ENCODE data around the gene TNFRSF8.

TNFRSF8 gene

DNA sequence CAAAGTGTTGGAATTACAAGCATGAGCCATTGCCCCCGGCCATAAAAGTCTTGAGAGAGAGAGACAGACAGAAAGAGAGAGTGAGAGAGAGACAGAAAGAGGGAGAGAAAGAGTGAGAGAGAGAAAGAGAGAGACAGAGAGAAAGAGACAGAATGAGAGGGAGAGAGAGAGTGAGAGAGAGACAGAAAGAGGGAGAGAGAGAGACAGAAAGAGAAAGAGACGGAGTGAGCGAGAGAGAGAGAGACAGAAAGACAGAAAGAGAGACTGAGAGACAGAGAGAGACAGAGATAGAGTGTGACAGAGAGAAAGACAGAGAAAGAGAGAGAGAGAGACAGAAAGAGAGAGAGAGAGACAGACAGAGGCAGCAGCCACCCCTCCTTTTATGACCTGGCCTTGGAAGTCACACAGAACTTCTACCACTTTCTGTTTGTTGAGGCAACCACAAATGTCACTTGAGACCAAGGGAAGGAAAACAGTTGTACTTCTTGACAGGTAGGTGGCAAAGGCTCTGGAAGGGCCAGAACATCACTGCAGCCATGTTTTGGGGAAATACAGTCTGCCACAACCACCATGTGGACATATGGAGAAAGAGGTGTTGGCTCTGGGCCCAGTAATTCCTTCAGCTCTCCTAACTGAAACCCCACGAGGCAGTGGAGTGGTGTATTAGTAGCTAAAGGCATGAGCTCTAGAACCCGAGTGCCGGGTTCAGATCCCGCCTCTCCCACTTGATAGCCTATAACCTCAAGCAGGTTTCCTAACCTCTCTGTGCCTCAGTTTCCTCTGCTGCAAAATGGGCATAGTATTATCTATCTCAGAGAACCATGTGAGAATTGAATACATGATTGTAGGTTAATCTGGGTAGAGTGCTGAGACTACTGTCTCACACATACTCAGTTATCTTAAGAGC lies 50.6 kb downstream of the TNFRSF8 start:
- FAIRE-seq (no peak), DNase-seq (ENCODE audit: insufficient read length, low spot score) (no peak)
- TF ChIP-seq POLR2A (IDR thresholded peaks at IDR 0.05; ENCODE audit: low read depth, low read length), result no peak

DNA sequence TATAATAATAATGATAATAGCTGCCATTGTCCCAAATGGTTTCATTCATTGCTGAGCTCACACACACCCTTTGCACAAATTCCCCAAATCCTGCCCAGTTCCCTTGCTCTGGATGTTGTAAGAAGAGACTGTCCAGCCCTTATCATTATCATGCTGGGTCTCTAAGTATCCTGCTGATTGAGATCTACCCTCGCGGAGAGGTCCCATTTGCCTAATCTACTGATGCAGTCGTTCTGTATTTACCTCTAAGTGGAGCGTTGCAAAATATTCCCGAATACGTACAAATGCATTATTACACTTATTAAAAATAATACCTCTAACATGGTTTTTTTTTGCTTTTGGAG lies 51.2 kb downstream of the TNFRSF8 start:
- TF ChIP-seq POLR2A (IDR thresholded peaks at IDR 0.05; ENCODE audit: low read depth, low read length), result no peak
- FAIRE-seq (no peak), DNase-seq (ENCODE audit: insufficient read length, low spot score) (no peak)

DNA sequence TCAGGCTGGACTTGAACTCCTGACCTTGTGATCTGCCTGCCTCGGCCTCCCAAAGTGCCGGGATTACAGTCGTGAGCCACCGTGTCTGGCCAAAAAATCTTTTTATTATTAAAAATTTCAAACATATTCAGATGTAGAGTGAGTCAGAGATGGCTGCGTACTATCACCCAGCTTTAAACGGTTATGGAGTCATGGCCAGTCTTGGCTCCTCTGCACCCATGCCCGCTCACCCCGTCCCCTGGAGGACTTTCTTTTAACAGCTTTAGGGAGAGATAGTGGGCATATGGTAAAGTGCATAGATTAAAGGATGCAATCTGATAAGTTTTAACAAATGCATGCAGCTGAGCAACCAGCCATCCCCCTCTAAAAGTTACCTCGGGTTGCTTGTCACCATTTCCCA lies 51.8 kb downstream of the TNFRSF8 start:
- DNase-seq (ENCODE audit: insufficient read length, low spot score) (no peak), FAIRE-seq (no peak)
- no peak for TF ChIP-seq POLR2A (IDR thresholded peaks at IDR 0.05; ENCODE audit: low read depth, low read length)

DNA sequence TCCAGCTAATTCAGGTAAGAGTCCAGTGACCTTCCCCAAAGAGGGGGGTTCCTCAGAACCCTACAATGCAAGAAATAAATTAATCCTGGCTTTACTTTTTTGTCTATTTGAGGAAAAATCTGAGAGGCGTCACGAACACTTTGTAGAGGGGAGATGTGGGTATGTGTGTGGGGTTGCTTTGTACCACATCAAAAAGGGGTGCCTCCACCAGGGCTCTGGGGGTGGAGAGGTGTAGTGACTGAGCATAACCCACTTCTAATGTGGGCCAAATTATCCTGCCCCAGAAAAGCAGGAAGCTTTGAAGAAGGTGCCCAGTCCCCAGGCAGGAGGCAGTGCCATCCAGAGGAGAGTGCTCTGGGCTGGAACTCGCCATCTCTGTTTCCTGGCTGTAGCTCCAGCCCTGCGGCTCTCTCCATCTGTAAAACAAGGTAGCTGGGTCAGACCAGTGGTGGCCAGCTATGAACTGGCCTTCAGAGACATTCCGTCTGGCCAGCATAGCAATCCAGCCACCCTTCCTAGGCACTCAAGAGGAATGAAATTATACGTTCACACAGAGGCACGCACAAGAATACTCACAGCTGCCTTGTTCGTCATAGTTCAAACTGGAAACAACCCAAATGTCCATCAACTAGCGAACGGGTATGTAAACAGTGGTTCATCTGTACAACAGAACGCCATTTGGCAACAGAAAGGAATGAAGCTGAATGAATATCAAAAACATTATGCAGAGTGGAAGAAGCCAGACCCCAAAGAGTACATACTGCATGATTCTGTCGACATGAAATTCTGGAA lies 58.3 kb downstream of the TNFRSF8 start:
- no peak for FAIRE-seq
- DNase-seq (ENCODE audit: insufficient read length, low spot score), result no peak
- TF ChIP-seq POLR2A (IDR thresholded peaks at IDR 0.05; ENCODE audit: low read depth, low read length), result no peak

DNA sequence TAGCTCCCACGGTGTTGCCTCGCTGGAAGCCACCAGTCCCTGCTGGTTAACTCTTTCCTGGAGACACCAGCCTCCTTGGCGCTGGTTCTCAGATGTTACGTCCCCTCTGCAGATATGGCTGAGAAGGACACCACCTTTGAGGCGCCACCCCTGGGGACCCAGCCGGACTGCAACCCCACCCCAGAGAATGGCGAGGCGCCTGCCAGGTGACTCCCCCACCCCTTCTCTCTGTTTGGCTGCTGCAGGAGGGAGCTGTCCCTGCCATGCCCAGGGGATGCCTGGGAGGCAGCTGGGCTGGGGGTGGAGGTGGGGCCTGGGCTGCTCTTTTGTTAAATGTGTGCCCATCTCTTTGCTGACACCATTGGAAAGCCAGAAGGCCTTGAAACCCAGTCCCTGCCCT lies 60.1 kb downstream of the TNFRSF8 start:
- TF ChIP-seq POLR2A (IDR thresholded peaks at IDR 0.05; ENCODE audit: low read depth, low read length), result no peak
- no peak for DNase-seq (ENCODE audit: insufficient read length, low spot score)
- FAIRE-seq, result no peak

DNA sequence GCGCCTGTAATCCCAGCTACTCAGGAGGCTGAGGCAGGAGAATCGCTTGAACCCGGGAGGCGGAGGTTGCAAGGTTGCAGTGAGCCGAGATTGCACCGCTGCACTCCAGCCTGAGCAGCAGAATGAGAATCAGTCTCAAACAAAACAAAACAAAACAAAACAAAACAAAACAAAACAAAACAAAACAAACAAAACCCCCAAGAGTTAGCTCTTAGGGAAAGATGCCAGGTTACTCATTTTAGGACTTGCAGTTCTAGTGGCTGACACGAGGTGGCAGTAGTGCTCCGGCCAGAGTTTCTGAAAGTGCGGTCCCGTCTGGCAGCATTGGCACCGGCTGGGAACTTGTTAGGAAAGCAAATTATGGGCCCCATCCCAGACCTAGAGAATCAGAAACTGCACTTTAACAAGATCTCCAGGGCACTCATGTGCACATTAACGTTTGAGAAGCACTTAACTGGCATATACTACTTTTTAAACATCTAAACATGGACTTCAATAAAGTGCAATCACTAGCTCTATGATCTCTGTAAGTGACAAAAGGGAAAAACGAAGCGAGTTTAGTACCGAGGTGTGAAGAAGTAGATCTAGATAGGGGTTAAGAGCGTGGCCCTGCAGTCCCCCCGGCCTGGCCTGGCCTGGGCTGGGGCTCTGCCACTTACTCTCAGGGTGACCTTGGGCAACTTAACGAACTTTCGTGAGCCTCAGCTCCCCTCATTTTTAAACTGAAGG lies 61.8 kb downstream of the TNFRSF8 start:
- FAIRE-seq (peak; percentile 71), DNase-seq (ENCODE audit: insufficient read length, low spot score) (no peak)
- no peak for TF ChIP-seq POLR2A (IDR thresholded peaks at IDR 0.05; ENCODE audit: low read depth, low read length)

DNA sequence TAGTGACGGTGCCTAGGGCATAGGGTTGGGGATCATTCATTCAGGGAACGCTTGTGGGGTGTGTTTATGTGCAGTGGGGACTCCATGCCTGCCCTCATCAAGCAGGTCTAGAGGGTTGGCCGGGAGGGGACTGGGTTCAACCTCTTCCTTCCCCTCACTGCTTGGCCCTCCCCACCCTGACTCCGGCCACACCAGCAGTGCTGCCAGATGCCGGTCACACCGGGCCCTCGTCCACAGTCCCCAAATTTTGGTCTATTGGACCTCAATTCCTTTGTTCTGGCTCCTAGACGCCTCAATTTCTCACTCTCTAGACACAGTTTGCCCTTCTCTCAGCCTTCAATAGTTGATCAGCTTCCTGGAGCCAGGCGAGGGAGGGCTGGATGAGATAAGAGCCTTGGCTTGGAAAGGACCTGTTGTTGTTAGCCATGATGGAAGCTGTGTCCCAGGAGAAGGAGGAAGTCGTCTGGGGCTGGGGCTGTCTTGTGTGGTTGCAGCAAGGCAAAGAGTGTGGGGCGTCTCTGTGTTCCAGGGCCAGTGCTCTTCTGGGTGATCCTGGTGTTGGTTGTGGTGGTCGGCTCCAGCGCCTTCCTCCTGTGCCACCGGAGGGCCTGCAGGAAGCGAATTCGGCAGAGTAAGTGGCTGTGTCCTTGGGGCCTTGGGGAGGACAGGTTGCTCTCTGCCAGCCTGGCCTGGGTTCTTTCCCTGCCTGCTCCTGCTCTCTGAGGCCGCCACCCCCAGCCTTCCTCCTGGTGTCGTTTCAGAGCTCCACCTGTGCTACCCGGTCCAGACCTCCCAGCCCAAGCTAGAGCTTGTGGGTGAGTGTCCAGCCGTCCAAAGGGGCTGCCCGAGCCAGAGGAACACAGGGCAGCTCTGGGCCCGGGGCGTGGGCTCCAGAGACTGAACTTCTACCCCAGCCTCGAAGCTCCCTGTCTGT lies 62.6 kb downstream of the TNFRSF8 start:
- DNase-seq (ENCODE audit: insufficient read length, low spot score), result no peak
- FAIRE-seq, result no peak
- no peak for TF ChIP-seq POLR2A (IDR thresholded peaks at IDR 0.05; ENCODE audit: low read depth, low read length)

DNA sequence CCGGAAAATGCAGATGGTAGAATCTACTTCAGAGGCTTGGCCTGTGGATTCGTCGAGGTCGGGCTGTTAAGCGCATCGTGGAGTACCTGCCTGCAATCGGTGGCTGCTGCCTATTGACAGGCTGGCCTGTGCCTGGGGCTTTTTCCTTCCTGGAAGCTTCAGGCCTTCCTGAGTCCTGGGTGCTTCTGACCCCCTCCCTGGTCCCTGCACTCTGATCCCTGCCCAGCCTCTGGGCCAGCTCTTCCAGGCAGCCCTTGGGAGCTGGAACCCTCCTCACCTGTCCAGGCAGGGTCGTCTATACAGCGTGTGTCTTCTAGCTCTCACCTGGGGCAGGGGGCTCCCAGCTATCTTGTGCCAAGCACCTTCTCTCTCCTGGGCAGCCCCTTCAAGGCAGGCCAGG lies 63.7 kb downstream of the TNFRSF8 start:
- FAIRE-seq (no peak), DNase-seq (ENCODE audit: insufficient read length, low spot score) (no peak)
- TF ChIP-seq POLR2A (IDR thresholded peaks at IDR 0.05; ENCODE audit: low read depth, low read length), result no peak

DNA sequence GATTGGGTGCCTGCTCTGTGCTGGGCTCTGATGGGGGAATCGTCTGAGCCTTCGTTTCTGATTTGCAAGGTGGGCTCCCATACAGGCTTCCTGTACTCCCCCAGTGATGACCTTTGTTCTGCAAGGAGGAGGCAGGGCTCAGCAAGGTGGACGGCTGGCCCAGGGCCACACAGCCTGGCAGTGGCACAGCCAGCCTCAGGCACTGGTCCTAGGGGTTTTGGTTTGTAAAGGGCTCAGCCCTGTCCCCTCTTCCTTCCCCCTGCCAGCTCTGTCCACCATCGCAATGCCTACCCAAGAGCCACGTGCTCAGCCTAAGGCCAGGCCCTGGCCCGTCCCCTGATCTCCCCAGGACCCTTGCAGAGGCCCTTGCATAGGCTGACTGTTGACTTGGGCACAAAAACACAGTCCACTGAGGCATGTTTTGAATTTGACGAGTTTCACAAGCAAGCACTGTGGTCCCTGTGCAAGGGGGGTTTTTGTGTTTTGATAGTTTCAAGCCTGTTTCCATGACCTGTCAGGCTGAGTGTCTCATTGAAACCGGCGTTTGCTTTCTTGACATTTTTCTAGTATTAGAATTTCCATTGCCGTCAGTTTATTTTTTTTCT lies 64.2 kb downstream of the TNFRSF8 start:
- no peak for FAIRE-seq
- DNase-seq (ENCODE audit: insufficient read length, low spot score), result no peak
- no peak for TF ChIP-seq POLR2A (IDR thresholded peaks at IDR 0.05; ENCODE audit: low read depth, low read length)

DNA sequence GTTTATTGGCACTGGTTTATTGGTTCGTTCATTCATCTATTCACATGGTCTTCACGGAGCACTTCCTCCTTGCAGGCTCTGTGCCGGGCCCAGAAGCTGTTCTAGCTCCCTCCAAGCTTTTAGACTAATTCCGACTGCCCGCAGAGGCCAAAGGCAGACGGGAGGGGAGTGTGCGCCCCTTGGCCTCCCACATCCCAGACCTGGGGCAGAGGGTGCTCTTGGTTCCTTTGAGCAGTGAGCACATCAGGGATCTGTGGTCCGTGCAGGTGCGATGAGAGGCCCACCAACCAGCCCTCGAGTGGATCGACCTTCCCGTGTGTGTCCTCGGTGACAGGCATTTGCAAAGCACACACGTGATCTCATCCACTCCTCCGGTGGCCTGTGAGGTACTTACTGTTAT lies 65.0 kb downstream of the TNFRSF8 start:
- DNase-seq (ENCODE audit: insufficient read length, low spot score), result no peak
- no peak for FAIRE-seq
- TF ChIP-seq POLR2A (IDR thresholded peaks at IDR 0.05; ENCODE audit: low read depth, low read length), result no peak

DNA sequence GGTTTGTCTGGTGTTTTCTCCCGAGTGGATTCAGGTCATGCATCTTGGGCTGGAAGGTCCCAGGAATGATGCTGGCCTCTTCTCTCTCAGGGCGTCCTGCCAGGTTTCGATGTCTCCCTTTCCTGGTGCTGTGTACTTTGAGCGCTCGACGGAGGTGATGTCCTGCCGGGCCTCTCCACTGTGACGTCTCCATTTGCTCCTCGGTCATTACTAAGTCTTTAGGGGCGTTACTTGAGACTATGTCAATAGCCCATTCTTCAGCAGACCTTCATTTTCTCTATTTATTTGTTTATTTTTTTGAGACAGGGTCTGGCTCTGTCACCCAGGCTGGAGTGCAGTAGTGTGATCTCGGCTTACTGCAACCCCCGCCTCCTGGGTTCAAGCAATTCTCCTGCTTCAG lies 66.5 kb downstream of the TNFRSF8 start:
- DNase-seq (ENCODE audit: insufficient read length, low spot score) (no peak), FAIRE-seq (no peak)

DNA sequence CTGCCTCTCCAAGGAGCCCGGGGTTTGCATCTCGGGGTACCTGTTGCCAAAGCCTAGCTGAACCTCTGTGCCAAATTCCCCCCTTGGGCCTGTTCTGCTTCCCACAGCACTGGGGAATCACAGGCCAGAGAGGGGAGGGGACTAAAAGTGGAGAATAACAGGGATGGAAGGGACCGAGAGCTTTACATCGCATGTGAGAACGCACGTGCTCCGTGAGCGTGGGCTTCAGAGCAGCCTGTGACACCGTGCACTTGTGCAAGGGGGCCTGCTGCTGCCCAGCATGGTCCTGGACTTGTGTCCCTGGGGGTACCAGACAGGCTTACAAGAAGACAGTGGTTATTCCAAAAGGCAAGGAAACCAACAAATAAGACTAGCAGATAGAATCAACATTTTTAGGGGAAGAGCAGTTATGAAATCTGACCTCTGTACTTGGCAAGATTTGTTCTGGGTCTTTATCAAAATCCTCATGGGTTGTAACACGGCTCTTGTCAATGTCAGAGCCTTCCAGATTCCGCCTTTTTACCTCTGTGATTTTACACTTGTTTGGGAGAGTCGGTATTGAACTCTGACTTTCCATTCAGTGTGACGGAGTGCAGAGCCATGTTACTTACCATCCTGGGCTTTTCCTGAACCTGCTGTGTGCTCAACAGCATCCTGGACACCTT lies 67.5 kb downstream of the TNFRSF8 start:
- DNase-seq (ENCODE audit: insufficient read length, low spot score), result no peak
- no peak for TF ChIP-seq POLR2A (IDR thresholded peaks at IDR 0.05; ENCODE audit: low read depth, low read length)
- no peak for FAIRE-seq

More for the DNA sequence above, 66.5 kb downstream of the TNFRSF8 start:
- no peak for TF ChIP-seq POLR2A (IDR thresholded peaks at IDR 0.05; ENCODE audit: low read depth, low read length)
